Measurements from ENCODE around the gene STT3A.
"Not testable (repeated sequence)": the region's sequence is repeated elsewhere in the genome, so short reads cannot be mapped to it uniquely, and the experiment has no call there.

STT3A gene

GRCh38 chr11:125592305-125593113, at the start of gene STT3A:
Gene STT3A (plus strand): TSS chr11:125592852. CDS start chr11:125595916, 3,064 bp downstream.
- peak; percentile 93 to 96 for DNase-seq (ENCODE audit: low read depth in 2 of 2)

GRCh38 chr11:125550780-125551179, 41.9 kb upstream of the STT3A start:
- DNase-seq (ENCODE audit: low read depth in 2 of 2): no peak

- no peak for DNase-seq (ENCODE audit: low read depth in 2 of 2)
These were observed 40.8 kb upstream of the STT3A start for GRCh38 chr11:125551835-125552342.

GRCh38 chr11:125552927-125553326, 39.7 kb upstream of the STT3A start:
- no peak for DNase-seq (ENCODE audit: low read depth in 2 of 2)

GRCh38 chr11:125553357-125553756, 39.3 kb upstream of the STT3A start:
- no peak for DNase-seq (ENCODE audit: low read depth in 2 of 2)

GRCh38 chr11:125554038-125554437, 38.6 kb upstream of the STT3A start:
- DNase-seq (ENCODE audit: low read depth in 2 of 2): no peak

GRCh38 chr11:125559888-125560287, 32.8 kb upstream of the STT3A start:
- no peak for DNase-seq (ENCODE audit: low read depth in 2 of 2)

GRCh38 chr11:125561924-125562323, 30.7 kb upstream of the STT3A start:
- no peak for DNase-seq (ENCODE audit: low read depth in 2 of 2)

- DNase-seq (ENCODE audit: low read depth in 2 of 2): no peak
These were observed 30.2 kb upstream of the STT3A start for GRCh38 chr11:125562430-125562829.

GRCh38 chr11:125564357-125564756, 28.3 kb upstream of the STT3A start:
- DNase-seq (ENCODE audit: low read depth in 2 of 2): no peak

- DNase-seq (ENCODE audit: low read depth in 2 of 2): no peak
These were observed 26.4 kb upstream of the STT3A start for GRCh38 chr11:125566235-125566634.

GRCh38 chr11:125568970-125569914, 23.4 kb upstream of the STT3A start, which contains the start of gene EI24:
Gene EI24 (plus strand): TSS chr11:125569477. CDS start chr11:125572528, 3,051 bp downstream.
- peak; percentile 81 to 90 for DNase-seq (ENCODE audit: low read depth in 2 of 2)

GRCh38 chr11:125569915-125570621, 22.6 kb upstream of the STT3A start:
- peak in 1 of 2 donors; percentile 14 for DNase-seq (ENCODE audit: low read depth in 2 of 2)

GRCh38 chr11:125570952-125571351, 21.7 kb upstream of the STT3A start:
- no peak for DNase-seq (ENCODE audit: low read depth in 2 of 2)

- DNase-seq (ENCODE audit: low read depth in 2 of 2): no peak
These were observed 19.7 kb upstream of the STT3A start for GRCh38 chr11:125572916-125573315.

GRCh38 chr11:125577181-125577580, 15.5 kb upstream of the STT3A start:
- DNase-seq (ENCODE audit: low read depth in 2 of 2): not testable (repeated sequence)

- no peak for DNase-seq (ENCODE audit: low read depth in 2 of 2)
These were observed 13.9 kb upstream of the STT3A start for GRCh38 chr11:125578783-125579182.

GRCh38 chr11:125579811-125580210, 12.8 kb upstream of the STT3A start:
- no peak for DNase-seq (ENCODE audit: low read depth in 2 of 2)

GRCh38 chr11:125583496-125583895, 9.2 kb upstream of the STT3A start:
- DNase-seq (ENCODE audit: low read depth in 2 of 2): no peak

GRCh38 chr11:125585487-125585886, 7.2 kb upstream of the STT3A start:
- DNase-seq (ENCODE audit: low read depth in 2 of 2): no peak

GRCh38 chr11:125586623-125587022, 6.0 kb upstream of the STT3A start:
- DNase-seq (ENCODE audit: low read depth in 2 of 2): no peak

- no peak for DNase-seq (ENCODE audit: low read depth in 2 of 2)
These were observed 5.2 kb upstream of the STT3A start for GRCh38 chr11:125587480-125587879.
